HG03469 (cell line): ENCODE data around the gene GAD2.
"Not testable (repeated sequence)": the region's sequence is repeated elsewhere in the genome, so short reads cannot be mapped to it uniquely, and the experiment has no call there.

Experiments used
- ATAC-seq: cut with Tn5 transposase; IDR thresholded peaks from one replicate; pipeline ENCODE4 v1.9.1; 2021; ENCODE audit warnings: mild to moderate bottlenecking, moderate library complexity, moderate number of reproducible peaks; ENCODE audit not compliant: unreplicated experiment

Gene GAD2

DNA sequence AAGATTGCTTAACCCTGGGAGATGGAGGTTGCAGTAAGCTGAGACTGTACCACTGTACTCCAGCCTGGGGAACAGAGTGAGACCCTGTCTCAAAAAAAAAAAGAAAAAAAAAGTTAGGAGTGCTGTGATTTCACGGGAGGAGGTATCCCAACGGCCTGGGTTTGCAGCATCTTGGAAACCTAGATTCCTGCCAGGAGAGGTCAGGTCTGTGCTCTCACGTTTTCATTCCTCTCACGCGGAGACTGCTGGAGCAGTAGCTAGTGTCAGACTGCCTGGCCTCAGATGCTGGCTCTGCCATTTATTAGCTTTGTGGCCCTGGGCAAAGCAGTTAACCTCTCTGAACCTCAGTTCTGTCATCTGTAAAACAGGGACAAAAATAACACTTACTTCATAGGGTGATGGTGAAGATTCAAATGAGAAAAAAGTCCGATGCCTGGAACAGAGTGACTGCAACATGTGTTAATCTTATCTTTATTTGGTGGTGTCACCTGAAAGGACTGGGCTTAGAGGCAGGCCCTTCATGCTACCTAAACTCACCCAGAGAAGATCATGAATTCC is 94.9 kb downstream of the GAD2 start:
- no peak for ATAC-seq

DNA sequence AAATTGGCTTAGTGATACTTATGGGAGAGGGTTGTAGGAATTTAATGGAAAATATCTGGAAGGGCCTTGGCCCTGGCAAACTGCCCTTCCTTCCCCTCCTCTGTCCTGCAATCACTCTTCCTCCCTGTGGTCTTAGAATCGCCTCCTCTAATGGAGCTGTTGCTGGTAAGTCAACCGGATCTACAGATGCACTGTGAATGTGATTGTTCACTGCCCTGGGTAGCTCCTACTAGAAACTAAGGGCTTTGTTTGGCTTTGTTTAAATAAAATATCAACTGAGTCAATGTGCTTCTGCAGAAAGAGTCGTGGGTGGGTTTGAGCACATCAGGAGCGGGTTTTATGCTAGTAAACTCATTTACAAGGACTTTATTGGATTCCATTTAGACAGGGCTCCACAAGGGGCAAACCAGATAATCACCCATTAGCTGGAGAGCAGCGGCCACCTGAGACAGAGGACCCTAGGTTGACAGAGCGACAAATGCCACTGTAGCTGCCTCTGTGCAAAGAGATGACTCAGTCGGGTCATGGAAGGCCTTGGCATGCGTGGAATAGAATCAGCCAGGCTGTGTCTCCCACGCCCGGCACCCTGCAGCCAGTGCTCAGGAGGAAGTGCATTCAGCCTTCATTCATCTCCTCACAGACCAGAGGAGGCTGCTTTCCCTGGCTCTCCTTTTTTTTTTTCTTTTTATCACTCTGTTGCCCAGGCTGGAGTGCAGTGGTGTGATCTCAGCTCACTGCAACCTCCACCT is 97.9 kb downstream of the GAD2 start:
- no peak for ATAC-seq

DNA sequence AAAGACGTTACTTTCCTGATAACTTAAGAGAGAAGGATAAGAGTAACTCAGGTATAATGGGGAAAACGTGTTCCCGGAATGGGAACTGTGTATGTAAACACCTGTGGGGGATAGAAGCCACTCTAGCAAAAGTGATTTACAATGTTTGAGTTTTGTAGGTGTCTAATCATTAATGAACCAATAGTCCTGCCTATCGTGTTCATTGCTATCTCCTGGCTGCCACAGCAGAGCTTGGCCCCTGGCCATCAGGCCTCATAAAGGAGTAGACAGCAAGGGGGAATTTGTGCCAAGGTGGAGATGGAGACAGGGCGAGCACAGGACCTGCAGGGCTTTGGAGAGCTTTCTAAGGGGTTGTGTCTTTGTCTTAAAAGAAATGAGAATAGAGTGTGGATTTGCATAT is 102.1 kb downstream of the GAD2 start:
- no peak for ATAC-seq

DNA sequence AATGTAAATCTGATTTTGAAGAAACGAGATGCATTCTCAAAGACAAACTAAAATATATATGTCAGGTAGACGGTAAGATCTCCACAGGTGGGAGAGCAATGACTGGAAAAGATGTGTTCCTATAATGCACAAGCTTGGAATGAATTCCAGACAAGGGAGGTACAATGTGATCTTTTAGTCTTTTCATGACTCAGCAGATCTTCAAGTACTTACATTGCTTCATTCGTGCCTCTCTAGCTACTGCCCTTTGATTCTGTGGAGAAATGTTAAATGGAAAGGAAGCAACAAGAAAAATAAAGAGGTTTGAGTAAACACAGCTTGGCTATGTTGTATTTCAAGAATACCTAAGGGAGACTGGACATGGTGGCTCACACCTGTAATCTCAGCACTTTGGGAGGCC is 106.6 kb downstream of the GAD2 start:
- ATAC-seq, result no peak

DNA sequence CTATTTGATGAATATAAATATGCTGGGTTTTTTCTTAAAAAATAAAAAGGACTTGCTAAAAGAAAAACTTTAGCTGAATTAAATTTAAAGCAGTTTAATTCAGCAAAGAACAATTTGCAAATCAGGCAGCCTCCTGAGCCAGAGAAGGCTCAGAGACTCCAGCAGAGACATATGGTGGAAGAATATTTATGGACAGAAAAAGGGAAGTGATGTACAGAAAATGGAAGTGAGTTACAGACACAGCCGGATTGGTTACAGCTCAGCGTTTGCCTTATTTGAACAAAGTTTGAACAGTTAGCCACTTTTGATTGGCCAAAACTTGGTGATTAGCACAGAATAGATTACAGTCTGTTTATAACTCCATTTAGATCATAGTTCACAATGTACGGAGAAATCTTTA is 110.3 kb downstream of the GAD2 start:
- ATAC-seq, result no peak

DNA sequence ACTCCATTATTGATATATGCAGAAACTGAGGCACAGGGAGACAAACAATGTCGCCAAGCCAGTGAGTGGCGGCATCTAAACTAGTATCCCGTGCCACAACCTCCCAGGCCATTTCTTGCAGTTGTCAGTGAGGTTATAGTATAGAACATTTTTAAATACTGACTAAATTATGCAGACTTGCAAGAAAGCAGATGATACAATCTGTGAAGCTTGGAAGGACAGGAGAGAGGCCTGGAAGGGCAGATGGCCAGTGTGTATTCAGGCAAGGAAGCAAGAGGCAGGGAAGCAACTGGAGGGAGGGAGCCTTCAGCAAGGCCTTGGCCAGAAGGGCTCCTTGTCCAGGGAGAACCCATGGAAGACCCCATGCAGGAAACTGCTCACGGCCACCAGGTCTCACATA is 111.2 kb downstream of the GAD2 start:
- no peak for ATAC-seq

DNA sequence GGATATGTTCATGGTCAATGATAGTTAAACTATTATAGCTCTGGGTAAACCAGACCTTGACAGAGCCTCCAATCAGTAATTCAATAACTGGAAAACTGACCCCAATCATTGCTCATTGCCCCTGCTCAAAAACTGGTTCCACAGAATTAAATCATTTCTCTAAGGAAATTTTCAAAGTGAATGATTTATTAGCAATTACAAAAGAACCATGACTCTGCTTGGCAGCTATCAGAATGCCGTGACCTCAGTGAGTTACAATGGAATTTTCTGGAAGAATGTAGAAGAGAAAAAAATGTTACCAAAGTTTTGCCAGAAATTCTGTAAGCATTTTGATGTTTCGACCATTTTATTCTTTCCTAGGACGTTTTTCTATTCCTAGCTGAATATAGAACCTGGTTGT is 114.8 kb downstream of the GAD2 start:
- no peak for ATAC-seq

DNA sequence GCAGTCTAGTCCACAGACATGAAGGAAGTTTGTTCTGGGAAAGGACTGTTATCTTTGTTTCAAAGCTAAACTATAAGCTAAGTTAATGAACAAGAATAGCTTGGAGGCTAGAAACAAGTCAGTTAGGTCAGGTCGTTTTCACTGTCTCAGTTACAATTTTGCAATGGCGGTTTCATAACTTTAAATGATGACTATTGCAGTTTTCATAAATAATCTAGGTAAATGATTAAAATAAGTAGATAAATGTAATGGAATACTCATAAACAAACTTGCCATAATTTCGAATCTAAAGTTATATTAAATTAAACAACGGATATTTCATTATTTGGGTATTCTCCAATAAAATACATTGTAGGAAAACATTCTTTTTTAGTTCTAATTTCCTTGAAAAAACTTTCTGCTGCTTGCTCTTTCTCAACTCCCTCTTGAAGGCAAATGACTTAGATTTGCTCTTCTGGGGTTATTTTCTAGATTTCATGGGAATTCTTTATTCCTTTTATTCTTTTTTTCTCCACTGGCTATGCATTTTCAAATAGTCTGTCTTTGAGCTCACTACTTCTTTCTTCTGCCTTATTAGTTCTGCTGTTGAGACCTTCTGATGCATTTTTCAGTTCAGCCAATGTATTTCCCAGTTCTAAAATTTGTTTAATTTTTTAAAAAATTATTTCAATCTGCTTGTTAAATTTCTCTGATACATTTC is 117.8 kb downstream of the GAD2 start:
- no peak for ATAC-seq

DNA sequence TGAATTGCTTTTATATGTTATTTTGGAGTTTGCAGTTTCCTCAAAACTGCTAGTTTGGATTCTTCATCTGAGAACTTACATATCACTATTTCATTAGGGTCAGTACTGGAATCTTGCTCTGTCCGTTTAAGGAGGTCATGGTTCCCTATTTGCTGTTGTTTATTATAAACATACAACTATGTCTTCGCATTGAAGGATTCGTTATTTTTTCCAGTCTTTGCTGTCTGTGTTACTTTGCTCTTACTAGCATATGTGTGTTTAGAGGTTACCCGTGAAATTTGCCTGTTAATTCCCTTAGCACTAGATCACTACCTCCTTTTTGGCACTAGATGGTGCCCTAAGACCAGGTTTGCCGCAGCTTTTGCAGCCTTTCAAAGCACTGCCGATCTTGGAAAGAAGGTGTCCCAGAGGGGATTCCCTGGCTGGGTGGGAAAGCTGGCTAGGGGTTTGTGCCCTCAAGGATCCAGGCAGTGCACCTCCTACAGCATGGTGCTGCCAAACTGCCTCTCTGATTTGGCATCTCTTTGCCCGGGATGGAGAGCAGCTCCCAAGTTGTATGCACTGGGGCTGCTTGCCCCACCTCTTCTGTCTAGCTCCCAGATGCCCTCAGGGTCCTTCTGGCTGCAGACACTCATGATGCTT is 118.5 kb downstream of the GAD2 start:
- peak; percentile 72 for ATAC-seq

DNA sequence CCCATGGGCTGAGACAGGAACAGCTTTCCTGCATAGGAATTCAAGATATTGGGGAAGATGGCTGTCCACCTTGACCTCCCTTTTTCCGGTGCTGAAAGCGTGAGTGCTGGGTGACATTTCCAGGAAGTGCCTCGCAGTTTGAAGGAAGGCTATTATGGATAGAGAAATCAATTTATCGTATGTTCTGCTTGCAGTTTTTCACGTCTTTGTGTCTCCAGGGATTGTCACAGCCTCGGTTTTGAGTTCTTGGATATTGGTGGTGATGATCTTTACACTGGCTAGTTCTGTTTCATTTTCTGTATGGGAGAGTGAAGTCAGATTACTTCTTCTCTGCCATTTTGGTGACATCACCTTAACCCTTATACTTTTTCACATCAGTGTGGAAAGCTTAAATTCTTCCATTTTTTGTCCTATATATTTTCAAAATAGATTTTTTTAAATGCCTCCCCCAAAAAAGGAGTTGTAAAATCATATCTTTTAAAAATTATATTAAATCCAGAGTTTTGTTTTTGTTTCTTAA is 119.1 kb downstream of the GAD2 start:
- peak; percentile 36 for ATAC-seq

DNA sequence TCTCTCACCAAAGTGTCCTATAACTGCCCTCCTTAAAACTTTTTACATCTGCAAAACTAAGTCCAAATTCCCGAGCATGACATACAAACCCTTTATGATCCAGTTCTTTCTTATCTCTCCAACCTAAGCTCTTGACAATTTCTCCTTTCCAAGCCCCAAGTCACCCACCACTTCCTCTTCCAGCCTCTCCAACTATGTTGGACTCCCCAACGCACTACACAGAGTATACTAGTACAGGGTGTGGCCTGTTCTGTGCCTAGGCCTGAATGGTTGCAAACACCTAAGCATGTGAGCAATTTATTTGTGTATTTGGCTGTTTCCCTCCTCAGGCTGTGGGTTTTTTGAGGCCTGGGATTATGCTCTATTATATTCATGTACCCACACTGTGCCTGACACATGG is 120.4 kb downstream of the GAD2 start:
- no peak for ATAC-seq

DNA sequence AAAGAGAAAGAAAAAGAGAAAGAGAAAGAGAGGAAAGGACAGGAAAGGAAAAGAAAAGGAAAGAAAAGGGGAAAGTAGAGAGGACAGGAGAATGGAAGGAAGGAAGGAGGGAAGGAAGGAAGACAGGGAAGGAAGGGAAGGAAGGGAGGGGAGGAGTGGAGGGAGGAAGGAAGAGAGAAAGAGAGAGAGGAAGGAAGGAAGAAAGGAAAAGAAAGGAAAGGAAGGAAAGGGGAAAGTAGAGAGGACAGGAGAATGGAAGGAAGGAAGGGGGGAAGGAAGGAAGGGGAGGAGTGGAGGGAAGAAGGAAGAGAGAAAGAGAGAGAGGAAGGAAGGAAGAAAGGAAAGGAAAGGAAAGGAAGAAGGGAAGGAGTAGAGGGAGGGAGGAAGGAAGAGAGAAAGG is 125.1 kb downstream of the GAD2 start:
- no peak for ATAC-seq

DNA sequence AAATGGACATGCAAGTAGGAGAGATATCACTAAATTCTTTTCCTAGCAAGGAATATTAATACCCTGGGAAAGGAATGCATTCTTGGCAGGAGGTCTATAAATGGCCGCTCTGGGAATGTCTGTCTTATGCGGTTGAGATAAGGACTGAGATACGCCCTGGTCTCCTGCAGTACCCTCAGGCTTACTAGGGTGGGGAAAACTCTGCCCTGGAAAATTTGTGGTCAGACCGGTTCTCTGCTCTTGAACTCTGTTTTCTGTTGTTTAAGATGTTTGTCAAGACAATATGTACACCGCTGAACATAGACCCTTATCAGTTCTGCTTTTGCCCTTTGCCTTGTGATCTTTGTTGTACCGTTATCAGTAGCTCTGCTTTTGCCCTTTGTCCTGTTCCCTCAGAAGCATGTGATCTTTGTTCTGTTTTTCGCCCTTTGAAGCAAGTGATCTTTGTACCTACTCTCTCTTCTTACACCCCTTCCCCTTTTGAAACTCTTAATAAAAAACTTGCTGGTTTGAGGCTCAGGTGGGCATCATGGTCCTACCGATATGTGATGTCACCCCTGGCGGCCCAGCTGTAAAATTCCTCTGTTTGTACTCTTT is 132.3 kb downstream of the GAD2 start:
- not testable (repeated sequence) for ATAC-seq
